Measurements from ENCODE around the gene FBRS. TPM values are rescaled to one million over a fixed set of nuclear protein-coding genes. Genes with fewer than 3 reads are reported as not detected.
A peak's percentile ranks its signal among the peaks of the same experiment; 100 is the strongest.

FBRS gene
- total and polyA plus RNA-seq, 10 of the 15 experiments (the other 5 are each of a cell fraction or from before 2014, with no cell fraction given): 0.45 to 87.6 (median 14.6) TPM

DNA sequence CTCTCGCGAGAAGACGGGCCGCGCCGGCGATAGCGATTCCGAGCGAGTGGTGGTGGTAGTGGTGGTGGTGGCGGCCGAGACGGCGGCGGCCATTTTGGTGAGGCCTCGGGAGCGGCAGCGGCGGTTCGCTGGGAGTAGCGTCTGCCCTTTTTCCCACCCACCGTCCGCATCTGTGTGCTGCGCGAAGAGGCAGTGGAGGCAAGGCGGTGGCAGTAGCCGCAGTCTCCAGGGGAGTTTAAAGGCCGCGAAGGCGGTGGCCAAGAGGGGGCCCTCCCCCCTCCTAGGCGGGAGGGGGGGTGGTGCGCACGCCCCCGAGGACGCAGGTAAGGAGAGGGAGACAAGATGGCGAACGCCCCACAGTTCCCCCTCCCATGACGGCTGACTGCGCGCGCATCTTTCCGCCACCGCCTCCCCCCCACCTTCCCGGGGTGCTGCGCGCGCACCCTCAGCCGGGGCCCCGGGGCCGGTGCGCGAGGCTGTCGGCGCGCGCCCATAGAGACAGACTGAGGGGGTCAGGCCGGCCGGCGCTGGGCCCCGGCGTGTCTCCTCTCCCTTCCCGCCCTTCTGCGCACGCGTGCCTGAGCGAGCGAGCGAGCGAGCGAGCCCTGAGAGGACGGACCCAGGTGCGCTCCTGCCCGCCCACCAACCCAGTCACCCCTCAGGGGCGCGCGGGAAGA is 40.0 kb downstream of the FBRS start (continued):
- TF ChIP-seq, protein P1, sequence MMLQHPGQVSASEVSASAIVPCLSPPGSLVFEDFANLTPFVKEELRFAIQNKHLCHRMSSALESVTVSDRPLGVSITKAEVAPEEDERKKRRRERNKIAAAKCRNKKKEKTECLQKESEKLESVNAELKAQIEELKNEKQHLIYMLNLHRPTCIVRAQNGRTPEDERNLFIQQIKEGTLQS (IDR thresholded peaks at IDR 0.05; ENCODE audit: borderline replicate concordance, extremely low read depth, low read depth, low read length): no peak
- no peak for TF ChIP-seq JUNB (IDR thresholded peaks at IDR 0.05)
- TF ChIP-seq ETV6 (conservative IDR thresholded peaks at IDR 0.05 in 1 of 2, IDR thresholded peaks at IDR 0.05 in 1 of 2; ENCODE audit: borderline replicate concordance in 1 of 2, low read depth in 1 of 2): no peak
- TF ChIP-seq SIN3A (IDR thresholded peaks at IDR 0.05; ENCODE audit: low read depth, low read length): no peak
- no peak for TF ChIP-seq MTA3 (IDR thresholded peaks at IDR 0.05; ENCODE audit: borderline replicate concordance, low read length)
- TF ChIP-seq ZSCAN29 (IDR thresholded peaks at IDR 0.05): no peak
- TF ChIP-seq RAD21 (IDR thresholded peaks at IDR 0.05; ENCODE audit: insufficient read depth, low read depth, low read length): no peak
- TF ChIP-seq, protein P2, sequence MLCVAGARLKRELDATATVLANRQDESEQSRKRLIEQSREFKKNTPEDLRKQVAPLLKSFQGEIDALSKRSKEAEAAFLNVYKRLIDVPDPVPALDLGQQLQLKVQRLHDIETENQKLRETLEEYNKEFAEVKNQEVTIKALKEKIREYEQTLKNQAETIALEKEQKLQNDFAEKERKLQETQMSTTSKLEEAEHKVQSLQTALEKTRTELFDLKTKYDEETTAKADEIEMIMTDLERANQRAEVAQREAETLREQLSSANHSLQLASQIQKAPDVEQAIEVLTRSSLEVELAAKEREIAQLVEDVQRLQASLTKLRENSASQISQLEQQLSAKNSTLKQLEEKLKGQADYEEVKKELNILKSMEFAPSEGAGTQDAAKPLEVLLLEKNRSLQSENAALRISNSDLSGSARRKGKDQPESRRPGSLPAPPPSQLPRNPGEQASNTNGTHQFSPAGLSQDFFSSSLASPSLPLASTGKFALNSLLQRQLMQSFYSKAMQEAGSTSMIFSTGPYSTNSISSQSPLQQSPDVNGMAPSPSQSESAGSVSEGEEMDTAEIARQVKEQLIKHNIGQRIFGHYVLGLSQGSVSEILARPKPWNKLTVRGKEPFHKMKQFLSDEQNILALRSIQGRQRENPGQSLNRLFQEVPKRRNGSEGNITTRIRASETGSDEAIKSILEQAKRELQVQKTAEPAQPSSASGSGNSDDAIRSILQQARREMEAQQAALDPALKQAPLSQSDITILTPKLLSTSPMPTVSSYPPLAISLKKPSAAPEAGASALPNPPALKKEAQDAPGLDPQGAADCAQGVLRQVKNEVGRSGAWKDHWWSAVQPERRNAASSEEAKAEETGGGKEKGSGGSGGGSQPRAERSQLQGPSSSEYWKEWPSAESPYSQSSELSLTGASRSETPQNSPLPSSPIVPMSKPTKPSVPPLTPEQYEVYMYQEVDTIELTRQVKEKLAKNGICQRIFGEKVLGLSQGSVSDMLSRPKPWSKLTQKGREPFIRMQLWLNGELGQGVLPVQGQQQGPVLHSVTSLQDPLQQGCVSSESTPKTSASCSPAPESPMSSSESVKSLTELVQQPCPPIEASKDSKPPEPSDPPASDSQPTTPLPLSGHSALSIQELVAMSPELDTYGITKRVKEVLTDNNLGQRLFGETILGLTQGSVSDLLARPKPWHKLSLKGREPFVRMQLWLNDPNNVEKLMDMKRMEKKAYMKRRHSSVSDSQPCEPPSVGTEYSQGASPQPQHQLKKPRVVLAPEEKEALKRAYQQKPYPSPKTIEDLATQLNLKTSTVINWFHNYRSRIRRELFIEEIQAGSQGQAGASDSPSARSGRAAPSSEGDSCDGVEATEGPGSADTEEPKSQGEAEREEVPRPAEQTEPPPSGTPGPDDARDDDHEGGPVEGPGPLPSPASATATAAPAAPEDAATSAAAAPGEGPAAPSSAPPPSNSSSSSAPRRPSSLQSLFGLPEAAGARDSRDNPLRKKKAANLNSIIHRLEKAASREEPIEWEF (IDR thresholded peaks at IDR 0.05; ENCODE audit: insufficient replicate concordance, low read depth, low read length): peak; percentile 33
- TF ChIP-seq, protein P3, sequence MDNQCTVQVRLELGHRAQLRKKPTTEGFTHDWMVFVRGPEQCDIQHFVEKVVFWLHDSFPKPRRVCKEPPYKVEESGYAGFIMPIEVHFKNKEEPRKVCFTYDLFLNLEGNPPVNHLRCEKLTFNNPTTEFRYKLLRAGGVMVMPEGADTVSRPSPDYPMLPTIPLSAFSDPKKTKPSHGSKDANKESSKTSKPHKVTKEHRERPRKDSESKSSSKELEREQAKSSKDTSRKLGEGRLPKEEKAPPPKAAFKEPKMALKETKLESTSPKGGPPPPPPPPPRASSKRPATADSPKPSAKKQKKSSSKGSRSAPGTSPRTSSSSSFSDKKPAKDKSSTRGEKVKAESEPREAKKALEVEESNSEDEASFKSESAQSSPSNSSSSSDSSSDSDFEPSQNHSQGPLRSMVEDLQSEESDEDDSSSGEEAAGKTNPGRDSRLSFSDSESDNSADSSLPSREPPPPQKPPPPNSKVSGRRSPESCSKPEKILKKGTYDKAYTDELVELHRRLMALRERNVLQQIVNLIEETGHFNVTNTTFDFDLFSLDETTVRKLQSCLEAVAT (IDR thresholded peaks at IDR 0.05): peak; percentile 92; the same call in 1 of the 2 replicates
- TF ChIP-seq EGR1 (IDR thresholded peaks at IDR 0.05; ENCODE audit: borderline replicate concordance in 1 of 2, low read depth in 2 of 2, low read length in 2 of 2): peak; percentile 17 to 72; a peak in 2 of 3 replicates
- TF ChIP-seq IKZF2 (IDR thresholded peaks at IDR 0.05): peak in 1 of 2 experiments; percentile 54; a peak in 1 of 4 replicates
- no peak for TF ChIP-seq YBX1 (IDR thresholded peaks at IDR 0.05)
- peak; percentile 71 for TF ChIP-seq POU2F2 (IDR thresholded peaks at IDR 0.05; ENCODE audit: borderline replicate concordance, low read depth, low read length)
- TF ChIP-seq, protein P4, sequence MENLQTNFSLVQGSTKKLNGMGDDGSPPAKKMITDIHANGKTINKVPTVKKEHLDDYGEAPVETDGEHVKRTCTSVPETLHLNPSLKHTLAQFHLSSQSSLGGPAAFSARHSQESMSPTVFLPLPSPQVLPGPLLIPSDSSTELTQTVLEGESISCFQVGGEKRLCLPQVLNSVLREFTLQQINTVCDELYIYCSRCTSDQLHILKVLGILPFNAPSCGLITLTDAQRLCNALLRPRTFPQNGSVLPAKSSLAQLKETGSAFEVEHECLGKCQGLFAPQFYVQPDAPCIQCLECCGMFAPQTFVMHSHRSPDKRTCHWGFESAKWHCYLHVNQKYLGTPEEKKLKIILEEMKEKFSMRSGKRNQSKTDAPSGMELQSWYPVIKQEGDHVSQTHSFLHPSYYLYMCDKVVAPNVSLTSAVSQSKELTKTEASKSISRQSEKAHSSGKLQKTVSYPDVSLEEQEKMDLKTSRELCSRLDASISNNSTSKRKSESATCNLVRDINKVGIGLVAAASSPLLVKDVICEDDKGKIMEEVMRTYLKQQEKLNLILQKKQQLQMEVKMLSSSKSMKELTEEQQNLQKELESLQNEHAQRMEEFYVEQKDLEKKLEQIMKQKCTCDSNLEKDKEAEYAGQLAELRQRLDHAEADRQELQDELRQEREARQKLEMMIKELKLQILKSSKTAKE (IDR thresholded peaks at IDR 0.05; ENCODE audit: low read depth, poor library complexity, severe bottlenecking): peak; percentile 70
- peak; percentile 67 for TF ChIP-seq FOXK2 (IDR thresholded peaks at IDR 0.05)
- peak; percentile 19; the same call in 1 of the 2 replicates for TF ChIP-seq MEF2A (IDR thresholded peaks at IDR 0.05; ENCODE audit: insufficient read depth, low read depth, low read length)
- TF ChIP-seq POLR2AphosphoS2 (IDR thresholded peaks at IDR 0.05; ENCODE audit: low read depth, low read length): peak; percentile 81
